NB4 (cell line): ENCODE data around the gene EIF2S3B.

ENCODE experiments used
- MYC ChIP-seq: IDR thresholded peaks from 2 replicates; pipeline ENCODE4 v1.6.1; 2011; ENCODE audit warnings: low read depth, low read length
- POLR2A ChIP-seq: IDR thresholded peaks from 2 replicates; pipeline ENCODE4 v1.6.1; 2011; ENCODE audit warnings: mild to moderate bottlenecking; ENCODE audit not compliant: insufficient read length; ENCODE audit errors: extremely low read depth
- TF ChIP-seq, protein P1 (sequence below): IDR thresholded peaks from 2 replicates; pipeline ENCODE4 v1.6.1; 2011; ENCODE audit warnings: low read depth, low read length
- TF ChIP-seq, protein P2 (sequence below): IDR thresholded peaks from one replicate; pipeline ENCODE4 v1.5.1; 2012; ENCODE audit warnings: low read depth, low read length

DNA sequence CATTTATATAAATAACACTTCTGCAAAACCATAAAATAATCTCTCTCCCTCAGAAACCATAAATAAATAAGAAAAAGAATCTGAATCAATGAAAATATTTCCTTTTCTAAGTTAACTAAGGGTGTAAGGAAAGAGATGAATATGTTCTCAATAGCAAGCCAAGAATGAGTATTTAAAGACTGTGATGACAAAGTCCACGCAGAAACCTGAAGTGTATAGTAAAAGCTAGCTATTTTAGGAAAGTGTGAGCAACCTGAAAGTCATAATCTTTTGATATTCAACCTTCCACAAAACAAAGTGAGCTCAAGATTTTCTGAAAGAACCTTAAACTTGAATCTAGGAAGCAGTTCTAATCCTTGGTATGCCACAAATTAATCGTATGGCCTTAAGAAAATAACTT lies 15.9 kb downstream of the EIF2S3B start:
- TF ChIP-seq, protein P1, sequence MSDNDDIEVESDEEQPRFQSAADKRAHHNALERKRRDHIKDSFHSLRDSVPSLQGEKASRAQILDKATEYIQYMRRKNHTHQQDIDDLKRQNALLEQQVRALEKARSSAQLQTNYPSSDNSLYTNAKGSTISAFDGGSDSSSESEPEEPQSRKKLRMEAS: no peak
- TF ChIP-seq POLR2A (no peak), MYC (no peak)
- TF ChIP-seq, protein P2, sequence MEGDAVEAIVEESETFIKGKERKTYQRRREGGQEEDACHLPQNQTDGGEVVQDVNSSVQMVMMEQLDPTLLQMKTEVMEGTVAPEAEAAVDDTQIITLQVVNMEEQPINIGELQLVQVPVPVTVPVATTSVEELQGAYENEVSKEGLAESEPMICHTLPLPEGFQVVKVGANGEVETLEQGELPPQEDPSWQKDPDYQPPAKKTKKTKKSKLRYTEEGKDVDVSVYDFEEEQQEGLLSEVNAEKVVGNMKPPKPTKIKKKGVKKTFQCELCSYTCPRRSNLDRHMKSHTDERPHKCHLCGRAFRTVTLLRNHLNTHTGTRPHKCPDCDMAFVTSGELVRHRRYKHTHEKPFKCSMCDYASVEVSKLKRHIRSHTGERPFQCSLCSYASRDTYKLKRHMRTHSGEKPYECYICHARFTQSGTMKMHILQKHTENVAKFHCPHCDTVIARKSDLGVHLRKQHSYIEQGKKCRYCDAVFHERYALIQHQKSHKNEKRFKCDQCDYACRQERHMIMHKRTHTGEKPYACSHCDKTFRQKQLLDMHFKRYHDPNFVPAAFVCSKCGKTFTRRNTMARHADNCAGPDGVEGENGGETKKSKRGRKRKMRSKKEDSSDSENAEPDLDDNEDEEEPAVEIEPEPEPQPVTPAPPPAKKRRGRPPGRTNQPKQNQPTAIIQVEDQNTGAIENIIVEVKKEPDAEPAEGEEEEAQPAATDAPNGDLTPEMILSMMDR: no peak
